DOHH2 (cell line): Measurements from ENCODE around the gene PHLPP1.
"Not testable (repeated sequence)": the region's sequence is repeated elsewhere in the genome, so short reads cannot be mapped to it uniquely, and the experiment has no call there.

Experiments
- H3F3A ChIP-seq: fragments of 200-600 bp; sonication (generic), shearing (Covaris generic); 2 replicates; pipeline ENCODE4 v1.6.0; 2016; ENCODE audit warnings: antibody characterized with exemption, mild to moderate bottlenecking; ENCODE audit not compliant: control insufficient read depth, insufficient read depth
- H3K27ac ChIP-seq: fragments of 200-600 bp; sonication (generic); 2 replicates; pipeline ENCODE4 v1.5.1; 2014; ENCODE audit warnings: low read depth, mild to moderate bottlenecking, low read length, moderate library complexity
- H3K27me3 ChIP-seq: fragments of 200-600 bp; sonication (generic); 2 replicates; pipeline ENCODE4 v1.6.1; 2014; ENCODE audit warnings: mild to moderate bottlenecking, low read length, mixed read lengths; ENCODE audit not compliant: control insufficient read depth
- H3K36me3 ChIP-seq: fragments of 200-600 bp; sonication (generic); 2 replicates; pipeline ENCODE4 v1.6.1; 2014; ENCODE audit warnings: mild to moderate bottlenecking, low read length, moderate library complexity, mixed read lengths; ENCODE audit not compliant: control insufficient read depth
- H3K4me1 ChIP-seq: fragments of 200-600 bp; sonication (generic); 2 replicates; pipeline ENCODE4 v1.6.1; 2014; ENCODE audit warnings: mild to moderate bottlenecking, low read length, mixed read lengths; ENCODE audit not compliant: control insufficient read depth
- H3K4me2 ChIP-seq: fragments of 200-600 bp; sonication (generic); 2 replicates; pipeline ENCODE4 v1.6.0; 2014; ENCODE audit warnings: mild to moderate bottlenecking, low read length, moderate library complexity
- H3K4me3 ChIP-seq: fragments of 200-600 bp; sonication (generic); 2 replicates; pipeline ENCODE4 v1.5.1; 2014; ENCODE audit warnings: mild to moderate bottlenecking, low read length, mixed read lengths
- H3K79me2 ChIP-seq: fragments of 200-600 bp; sonication (generic); 2 replicates; pipeline ENCODE4 v1.6.1; 2014; ENCODE audit warnings: mild to moderate bottlenecking, low read length, mixed read lengths; ENCODE audit not compliant: control insufficient read depth
- H3K9me2 ChIP-seq: fragments of 200-600 bp; sonication (generic); replicated peaks from 2 replicates; pipeline ENCODE4 v1.6.1; 2014; ENCODE audit warnings: mild to moderate bottlenecking, low read length, mixed read lengths; ENCODE audit not compliant: control insufficient read depth
- H3K9me3 ChIP-seq: fragments of 200-600 bp; sonication (generic); 2 replicates; pipeline ENCODE4 v1.6.1; 2014; ENCODE audit warnings: antibody characterized with exemption, low read length, mixed read lengths; ENCODE audit not compliant: control insufficient read depth, insufficient read depth
- H4K20me1 ChIP-seq: fragments of 200-600 bp; sonication (generic); 2 replicates; pipeline ENCODE4 v1.6.0; 2014; ENCODE audit warnings: low read depth, mild to moderate bottlenecking, antibody characterized with exemption, low read length, moderate library complexity; ENCODE audit not compliant: control insufficient read depth, insufficient read depth
- CTCF ChIP-seq: fragments of 200-600 bp; sonication (generic); IDR thresholded peaks from one replicate; pipeline ENCODE4 v1.5.1; 2014; ENCODE audit warnings: antibody characterized with exemption, mild to moderate bottlenecking, low read depth, low read length; ENCODE audit not compliant: poor library complexity, severe bottlenecking
- EZH2phosphoT487 ChIP-seq: fragments of 200-600 bp; sonication (generic); IDR thresholded peaks from 2 replicates; pipeline ENCODE4 v1.6.1; 2017; ENCODE audit warnings: borderline replicate concordance, mild to moderate bottlenecking, antibody characterized with exemption, low read length, moderate library complexity, mixed read lengths

The PHLPP1 gene

DNA sequence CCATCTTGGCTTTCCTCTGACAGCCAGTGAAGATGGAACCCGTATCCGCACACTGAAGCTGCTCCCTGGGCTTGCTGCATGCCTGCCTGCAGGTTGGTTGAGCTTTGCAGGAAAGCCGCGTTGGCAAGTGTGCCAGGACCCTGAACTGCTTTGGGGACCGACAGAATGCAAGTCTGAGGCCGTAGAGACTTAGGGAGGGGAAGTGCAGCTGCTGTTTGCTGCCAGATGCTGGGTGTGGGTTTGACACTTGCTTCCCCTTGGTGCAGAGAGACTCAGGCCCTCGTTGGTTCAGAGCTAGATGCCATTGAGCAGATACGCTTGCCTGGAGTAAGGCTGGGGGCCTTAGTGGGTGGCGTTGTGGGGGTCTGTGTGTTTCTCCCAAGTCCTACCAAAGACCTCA lies 13.1 kb upstream of the PHLPP1 start:
- no peak overlapping the region for H3K4me3 ChIP-seq
- H3K79me2 ChIP-seq = no peaks in the 10 kb centered on the region
- H3K9me3 ChIP-seq = no peaks in the 10 kb centered on the region
- H3F3A ChIP-seq = no peaks in the 10 kb centered on the region
- H3K27me3 ChIP-seq = no peaks in the 10 kb centered on the region
- TF ChIP-seq EZH2phosphoT487 (no peak), CTCF (no peak)
- no peak overlapping the region for H3K27ac ChIP-seq
- no peaks in the 10 kb centered on the region for H3K9me2 ChIP-seq
- no peaks in the 10 kb centered on the region for H3K36me3 ChIP-seq
- no peak overlapping the region for H3K4me2 ChIP-seq
- no peaks in the 10 kb centered on the region; the same call in 1 of the 2 replicates for H3K4me1 ChIP-seq
- H4K20me1 ChIP-seq = no peaks in the 10 kb centered on the region

GRCh38 chr18:62706879-62707278 lies 8.5 kb upstream of the PHLPP1 start:
- not testable (repeated sequence) for H3F3A ChIP-seq, H3K9me2 ChIP-seq, H4K20me1 ChIP-seq, H3K27me3 ChIP-seq, H3K36me3 ChIP-seq, H3K4me3 ChIP-seq, H3K79me2 ChIP-seq, H3K9me3 ChIP-seq, H3K27ac ChIP-seq, H3K4me2 ChIP-seq, H3K4me1 ChIP-seq

GRCh38 chr18:62709908-62710307 lies 5.4 kb upstream of the PHLPP1 start:
- H4K20me1 ChIP-seq, H3K79me2 ChIP-seq, H3K27ac ChIP-seq, H3K9me3 ChIP-seq, H3K36me3 ChIP-seq, H3K4me3 ChIP-seq, H3K4me2 ChIP-seq, H3F3A ChIP-seq, H3K9me2 ChIP-seq, H3K27me3 ChIP-seq: not testable (repeated sequence)
- H3K4me1 ChIP-seq = peaks cover 14% of the 10 kb centered on the region

DNA sequence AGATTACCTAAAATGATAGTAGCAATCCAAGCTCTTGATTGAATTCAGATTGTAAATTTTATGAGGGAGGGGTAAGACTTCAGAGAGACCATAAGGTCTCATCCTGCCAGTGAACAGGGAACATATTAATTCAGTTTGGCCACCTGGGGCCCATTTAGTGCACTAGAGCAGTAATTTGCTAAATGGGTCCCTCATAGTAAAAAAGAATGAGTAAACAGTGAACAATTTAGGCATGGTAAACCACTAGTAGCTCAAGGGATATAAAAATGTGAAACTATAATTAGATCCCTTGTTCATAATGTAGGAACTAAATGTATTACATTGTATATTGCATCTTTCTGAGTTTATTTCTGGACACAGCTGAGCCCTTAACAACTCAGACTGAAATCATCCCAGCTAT lies 4.9 kb upstream of the PHLPP1 start:
- Histone ChIP-seq H3K4me2 (no peak overlapping the region), H3K9me2 (no peaks in the 10 kb centered on the region), H3K27me3 (no peaks in the 10 kb centered on the region), H3K27ac (no peak overlapping the region), H3K4me3 (no peak overlapping the region), H3K4me1 (peaks cover 14% of the 10 kb centered on the region), H3K79me2 (no peaks in the 10 kb centered on the region), H4K20me1 (no peaks in the 10 kb centered on the region), H3K9me3 (no peaks in the 10 kb centered on the region), H3K36me3 (no peaks in the 10 kb centered on the region), H3F3A (no peaks in the 10 kb centered on the region)
- no peak for TF ChIP-seq CTCF
- no peak for TF ChIP-seq EZH2phosphoT487
